Neural cell (in vitro differentiated cells): Measurements from ENCODE around the gene ERC2. TPM values are rescaled to one million over a fixed set of nuclear protein-coding genes. Genes with fewer than 3 reads are reported as not detected.

ENCODE experiments used
- H2AFZ ChIP-seq: fragments of 200-600, 300-800 bp; sonication (generic), shearing (Covaris generic); 2 replicates; pipeline ENCODE4 v1.6.0; 2014; ENCODE audit warnings: low read depth, mild to moderate bottlenecking, antibody characterized with exemption, low read length, moderate library complexity
- H3F3A ChIP-seq: fragments of 200-600 bp; shearing (Covaris generic); 2 replicates; pipeline ENCODE4 v1.6.1; 2016; ENCODE audit warnings: mild to moderate bottlenecking, moderate library complexity, mixed read lengths, antibody characterized with exemption, low read length; ENCODE audit not compliant: insufficient read depth, poor library complexity, severe bottlenecking
- H3K27ac ChIP-seq: fragments of 200-600, 300-800 bp; sonication (generic), shearing (Covaris generic); 2 replicates; pipeline ENCODE4 v1.5.1; 2014; ENCODE audit warnings: mild to moderate bottlenecking, low read length, moderate library complexity
- H3K27me3 ChIP-seq: fragments of 300-800, 200-600 bp; sonication (generic), shearing (Covaris generic); 2 replicates; pipeline ENCODE4 v1.6.0; 2014; ENCODE audit warnings: mild to moderate bottlenecking, low read depth, low read length, moderate library complexity; ENCODE audit not compliant: insufficient read depth
- H3K36me3 ChIP-seq: fragments of 300-800, 200-600 bp; sonication (generic), shearing (Covaris generic); 2 replicates; pipeline ENCODE4 v1.5.1; 2014; ENCODE audit warnings: mild to moderate bottlenecking, antibody characterized with exemption, low read length, moderate library complexity; ENCODE audit not compliant: insufficient read depth
- H3K4me2 ChIP-seq: fragments of 300-800, 200-600 bp; sonication (generic), shearing (Covaris generic); 2 replicates; pipeline ENCODE4 v1.6.0; 2014; ENCODE audit warnings: mild to moderate bottlenecking, low read length
- H3K4me3 ChIP-seq: fragments of 300-800, 200-600 bp; sonication (generic), shearing (Covaris generic); 2 replicates; pipeline ENCODE4 v1.5.1; 2014; ENCODE audit warnings: mild to moderate bottlenecking, low read length, moderate library complexity
- H3K79me2 ChIP-seq: fragments of 200-600 bp; shearing (Covaris generic); replicated peaks from 2 replicates; pipeline ENCODE4 v1.6.0; 2014; ENCODE audit warnings: mild to moderate bottlenecking, low read length, moderate library complexity; ENCODE audit not compliant: insufficient read depth
- H3K9ac ChIP-seq: fragments of 300-800, 200-600 bp; sonication (generic), shearing (Covaris generic); 2 replicates; pipeline ENCODE4 v1.6.1; 2016; ENCODE audit warnings: mild to moderate bottlenecking, low read length, mixed read lengths
- H3K9me2 ChIP-seq: fragments of 200-600 bp; shearing (Covaris generic); 2 replicates; pipeline ENCODE4 v1.6.1; 2016; ENCODE audit warnings: mild to moderate bottlenecking, low read length, mixed read lengths; ENCODE audit not compliant: insufficient read depth
- H3K9me3 ChIP-seq: fragments of 200-600, 300-800 bp; sonication (generic), shearing (Covaris generic); 2 replicates; pipeline ENCODE4 v1.6.1; 2016; ENCODE audit warnings: mild to moderate bottlenecking, mixed run types, low read length, moderate library complexity, mixed read lengths
- H4K20me1 ChIP-seq: fragments of 200-600 bp; shearing (Covaris generic); 2 replicates; pipeline ENCODE4 v1.6.1; 2016; ENCODE audit warnings: mild to moderate bottlenecking, mixed run types; ENCODE audit not compliant: insufficient read depth
- EP300 ChIP-seq: fragments of 450-650 bp; conservative IDR thresholded peaks from 2 replicates; pipeline ENCODE4 v1.6.1; 2014; ENCODE audit warnings: antibody characterized with exemption, mild to moderate bottlenecking, moderate library complexity; ENCODE audit not compliant: poor library complexity, severe bottlenecking
- EZH2 ChIP-seq: fragments of 200-600, 300-800 bp; shearing (Covaris generic), sonication (generic); IDR thresholded peaks from 2 replicates; pipeline ENCODE4 v1.6.1; 2014; ENCODE audit warnings: antibody characterized with exemption, low read length, borderline replicate concordance, mild to moderate bottlenecking; ENCODE audit not compliant: insufficient read depth, poor library complexity, severe bottlenecking
- MXI1 ChIP-seq: fragments of 450-650 bp; conservative IDR thresholded peaks from 2 replicates; pipeline ENCODE4 v1.6.1; 2014; ENCODE audit warnings: antibody characterized with exemption, mild to moderate bottlenecking; ENCODE audit not compliant: poor library complexity, severe bottlenecking
- POLR2AphosphoS5 ChIP-seq: IDR thresholded peaks from 2 replicates; pipeline ENCODE4 v1.6.1; 2012
- RAD21 ChIP-seq: fragments of 450-650 bp; conservative IDR thresholded peaks from 2 replicates; pipeline ENCODE4 v1.6.1; 2014; ENCODE audit warnings: antibody characterized with exemption, mild to moderate bottlenecking, moderate library complexity
- SMC3 ChIP-seq: fragments of 450-650 bp; conservative IDR thresholded peaks from 2 replicates; pipeline ENCODE4 v1.6.1; 2014; ENCODE audit warnings: antibody characterized with exemption, mild to moderate bottlenecking, moderate library complexity; ENCODE audit not compliant: poor library complexity
- TAF1 ChIP-seq: IDR thresholded peaks from 2 replicates; pipeline ENCODE4 v1.6.1; 2012; ENCODE audit warnings: low read depth
- polyA plus RNA-seq: library from polyadenylated mRNA; depleted of rRNA; stranded (reverse); fragments of >200 nt; gene quantifications from 2 replicates; pipeline ENCODE4 v1.2.3, GENCODE V29; 2014
- TF ChIP-seq, protein P1 (sequence below): IDR thresholded peaks from 2 replicates; pipeline ENCODE4 v1.6.1; 2012; ENCODE audit warnings: borderline replicate concordance
- TF ChIP-seq, protein P2 (sequence below): fragments of 450-650 bp; IDR thresholded peaks from 2 replicates; pipeline ENCODE4 v1.5.1; 2014; ENCODE audit warnings: antibody characterized with exemption, mild to moderate bottlenecking, moderate library complexity; ENCODE audit not compliant: poor library complexity, severe bottlenecking

The ERC2 gene
- polyA plus RNA-seq, 1 donor from 2014 or later, result 60.4 TPM

DNA sequence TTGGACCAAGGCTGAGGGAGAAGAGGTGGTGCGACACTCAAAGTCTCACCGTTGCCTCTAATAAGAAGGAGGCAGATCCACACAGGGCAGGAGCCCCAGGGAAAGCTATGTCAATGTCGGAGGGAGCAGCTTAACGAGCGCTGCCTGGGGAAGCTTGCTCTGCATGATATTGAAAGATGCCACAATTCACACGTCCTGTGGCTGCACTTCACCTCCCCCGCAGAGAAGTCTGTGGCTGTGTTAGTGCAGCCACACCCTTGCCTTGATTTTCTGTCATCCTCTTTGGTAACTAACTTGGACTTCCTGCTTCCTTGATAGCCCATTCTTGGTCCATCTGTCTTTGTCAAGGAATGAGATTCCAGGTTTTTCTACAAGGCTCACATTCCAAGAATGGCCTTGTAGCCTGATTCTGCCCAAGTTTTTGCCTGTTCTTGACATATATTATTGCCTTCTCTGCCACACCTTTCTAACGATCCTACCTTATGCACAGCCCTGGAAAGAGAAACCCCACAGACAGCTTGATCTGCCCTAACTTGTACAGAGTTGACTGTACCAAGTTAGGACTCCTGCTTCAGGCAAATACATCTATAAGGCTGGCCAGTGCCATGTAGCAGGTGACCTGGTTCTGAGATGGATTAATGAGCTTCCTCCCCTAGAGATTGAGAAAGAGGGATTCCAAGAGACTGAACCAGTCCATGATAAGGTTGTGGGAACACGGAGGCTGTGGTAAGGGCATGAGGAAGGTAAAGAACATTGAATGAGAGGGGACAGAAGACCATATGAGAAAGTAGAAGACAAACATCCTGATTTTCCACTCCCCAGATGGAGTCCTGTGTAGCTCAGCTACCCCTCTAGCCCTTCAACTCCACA is 828.1 kb downstream of the ERC2 start:
- Histone ChIP-seq H3K36me3 (no peaks in the 10 kb centered on the region), H3K4me2 (no peak overlapping the region), H3K9me2 (no peaks in the 10 kb centered on the region), H3K9ac (no peak overlapping the region), H3K79me2 (no peaks in the 10 kb centered on the region), H4K20me1 (no peaks in the 10 kb centered on the region), H3K27ac (no peak overlapping the region), H2AFZ (no peak overlapping the region), H3K9me3 (no peaks in the 10 kb centered on the region), H3K27me3 (no peaks in the 10 kb centered on the region), H3F3A (no peaks in the 10 kb centered on the region), H3K4me3 (no peak overlapping the region)
- TF ChIP-seq POLR2AphosphoS5 (no peak), SMC3 (no peak), TAF1 (no peak), EP300 (no peak), EZH2 (no peak), RAD21 (no peak), MXI1 (no peak)

DNA sequence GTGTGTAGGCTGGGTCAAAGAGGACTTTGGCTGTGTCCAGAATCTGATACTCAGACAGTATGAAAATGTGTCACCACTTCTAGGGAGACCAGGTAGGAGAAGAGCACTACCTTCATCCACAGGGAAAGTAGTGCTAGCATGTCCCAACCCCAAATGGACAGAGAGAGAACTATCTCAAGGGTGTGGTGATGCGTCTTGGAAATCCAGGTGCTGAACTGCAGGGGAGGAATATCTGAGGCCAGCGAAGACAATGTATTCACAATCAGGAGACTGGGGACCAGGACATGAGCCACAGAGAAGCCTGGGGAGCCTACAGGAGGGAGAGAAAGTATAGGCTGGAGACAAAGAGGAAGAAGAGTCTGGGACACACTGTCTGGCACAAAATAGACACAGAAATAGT is 829.1 kb downstream of the ERC2 start:
- no peak overlapping the region for H2AFZ ChIP-seq
- no peak overlapping the region for H3K9ac ChIP-seq
- H3K36me3 ChIP-seq, result no peaks in the 10 kb centered on the region
- no peaks in the 10 kb centered on the region for H3F3A ChIP-seq
- TF ChIP-seq EP300, result no peak
- TF ChIP-seq, protein P1, sequence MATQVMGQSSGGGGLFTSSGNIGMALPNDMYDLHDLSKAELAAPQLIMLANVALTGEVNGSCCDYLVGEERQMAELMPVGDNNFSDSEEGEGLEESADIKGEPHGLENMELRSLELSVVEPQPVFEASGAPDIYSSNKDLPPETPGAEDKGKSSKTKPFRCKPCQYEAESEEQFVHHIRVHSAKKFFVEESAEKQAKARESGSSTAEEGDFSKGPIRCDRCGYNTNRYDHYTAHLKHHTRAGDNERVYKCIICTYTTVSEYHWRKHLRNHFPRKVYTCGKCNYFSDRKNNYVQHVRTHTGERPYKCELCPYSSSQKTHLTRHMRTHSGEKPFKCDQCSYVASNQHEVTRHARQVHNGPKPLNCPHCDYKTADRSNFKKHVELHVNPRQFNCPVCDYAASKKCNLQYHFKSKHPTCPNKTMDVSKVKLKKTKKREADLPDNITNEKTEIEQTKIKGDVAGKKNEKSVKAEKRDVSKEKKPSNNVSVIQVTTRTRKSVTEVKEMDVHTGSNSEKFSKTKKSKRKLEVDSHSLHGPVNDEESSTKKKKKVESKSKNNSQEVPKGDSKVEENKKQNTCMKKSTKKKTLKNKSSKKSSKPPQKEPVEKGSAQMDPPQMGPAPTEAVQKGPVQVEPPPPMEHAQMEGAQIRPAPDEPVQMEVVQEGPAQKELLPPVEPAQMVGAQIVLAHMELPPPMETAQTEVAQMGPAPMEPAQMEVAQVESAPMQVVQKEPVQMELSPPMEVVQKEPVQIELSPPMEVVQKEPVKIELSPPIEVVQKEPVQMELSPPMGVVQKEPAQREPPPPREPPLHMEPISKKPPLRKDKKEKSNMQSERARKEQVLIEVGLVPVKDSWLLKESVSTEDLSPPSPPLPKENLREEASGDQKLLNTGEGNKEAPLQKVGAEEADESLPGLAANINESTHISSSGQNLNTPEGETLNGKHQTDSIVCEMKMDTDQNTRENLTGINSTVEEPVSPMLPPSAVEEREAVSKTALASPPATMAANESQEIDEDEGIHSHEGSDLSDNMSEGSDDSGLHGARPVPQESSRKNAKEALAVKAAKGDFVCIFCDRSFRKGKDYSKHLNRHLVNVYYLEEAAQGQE, result no peak
- no peak for TF ChIP-seq EZH2
- H3K4me3 ChIP-seq, result no peak overlapping the region
- no peak overlapping the region for H3K4me2 ChIP-seq
- no peak overlapping the region for H3K27ac ChIP-seq
- H3K9me2 ChIP-seq, result no peaks in the 10 kb centered on the region
- H3K79me2 ChIP-seq, result no peaks in the 10 kb centered on the region
- no peaks in the 10 kb centered on the region for H4K20me1 ChIP-seq
- no peaks in the 10 kb centered on the region for H3K27me3 ChIP-seq
- no peaks in the 10 kb centered on the region for H3K9me3 ChIP-seq

DNA sequence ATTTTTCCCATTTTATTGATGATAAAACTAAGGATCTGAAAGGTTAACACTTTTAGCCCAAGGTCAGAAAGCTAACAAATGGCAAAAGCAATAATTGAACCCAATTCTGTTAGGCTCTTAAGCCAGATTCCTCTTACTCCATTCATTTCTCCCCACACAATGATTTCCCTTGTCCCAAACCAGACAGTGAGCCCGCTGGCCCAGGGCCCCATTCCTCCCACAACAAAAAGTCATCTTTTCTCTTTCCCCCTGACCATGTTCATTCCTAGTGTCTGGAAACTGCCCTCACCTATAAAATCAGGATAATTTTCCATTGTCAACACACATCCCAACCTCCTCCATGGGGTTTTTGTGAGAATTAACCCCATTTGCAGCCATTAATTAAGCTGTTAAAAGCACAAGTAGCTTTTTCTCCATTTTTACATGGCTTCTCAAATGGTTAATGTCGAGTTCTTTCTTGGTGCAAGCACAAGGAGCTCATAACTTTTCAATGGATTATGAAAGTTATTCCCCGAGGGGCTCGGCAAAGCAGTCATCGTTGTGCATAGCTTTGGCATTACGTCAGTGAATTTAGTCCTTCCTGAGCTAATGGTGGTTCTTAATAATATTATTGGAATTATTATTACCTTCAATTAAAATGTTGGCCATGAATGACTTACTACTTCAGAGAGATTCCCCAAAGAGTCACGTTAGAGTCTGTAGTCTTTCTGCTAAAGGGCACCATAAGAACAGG is 830.2 kb downstream of the ERC2 start:
- Histone ChIP-seq H2AFZ (no peak overlapping the region), H3K9me2 (no peaks in the 10 kb centered on the region), H3K4me2 (no peak overlapping the region), H3K27me3 (no peaks in the 10 kb centered on the region), H3F3A (no peaks in the 10 kb centered on the region), H3K79me2 (no peaks in the 10 kb centered on the region), H4K20me1 (no peaks in the 10 kb centered on the region), H3K9ac (no peak overlapping the region), H3K36me3 (no peaks in the 10 kb centered on the region), H3K4me3 (no peak overlapping the region), H3K9me3 (no peaks in the 10 kb centered on the region), H3K27ac (no peak overlapping the region)
- TF ChIP-seq SMC3, result no peak
- no peak for TF ChIP-seq RAD21
- TF ChIP-seq, protein P2, sequence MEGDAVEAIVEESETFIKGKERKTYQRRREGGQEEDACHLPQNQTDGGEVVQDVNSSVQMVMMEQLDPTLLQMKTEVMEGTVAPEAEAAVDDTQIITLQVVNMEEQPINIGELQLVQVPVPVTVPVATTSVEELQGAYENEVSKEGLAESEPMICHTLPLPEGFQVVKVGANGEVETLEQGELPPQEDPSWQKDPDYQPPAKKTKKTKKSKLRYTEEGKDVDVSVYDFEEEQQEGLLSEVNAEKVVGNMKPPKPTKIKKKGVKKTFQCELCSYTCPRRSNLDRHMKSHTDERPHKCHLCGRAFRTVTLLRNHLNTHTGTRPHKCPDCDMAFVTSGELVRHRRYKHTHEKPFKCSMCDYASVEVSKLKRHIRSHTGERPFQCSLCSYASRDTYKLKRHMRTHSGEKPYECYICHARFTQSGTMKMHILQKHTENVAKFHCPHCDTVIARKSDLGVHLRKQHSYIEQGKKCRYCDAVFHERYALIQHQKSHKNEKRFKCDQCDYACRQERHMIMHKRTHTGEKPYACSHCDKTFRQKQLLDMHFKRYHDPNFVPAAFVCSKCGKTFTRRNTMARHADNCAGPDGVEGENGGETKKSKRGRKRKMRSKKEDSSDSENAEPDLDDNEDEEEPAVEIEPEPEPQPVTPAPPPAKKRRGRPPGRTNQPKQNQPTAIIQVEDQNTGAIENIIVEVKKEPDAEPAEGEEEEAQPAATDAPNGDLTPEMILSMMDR, result no peak
- no peak for TF ChIP-seq TAF1
- no peak for TF ChIP-seq EP300
- TF ChIP-seq POLR2AphosphoS5, result no peak
- TF ChIP-seq MXI1, result no peak
- TF ChIP-seq, protein P1, result no peak
